HEK293 (cell line): Measurements from ENCODE around the gene PRR16.

Source experiments
- CTCF ChIA-PET: fragments of 350-600 bp; formaldehyde crosslinking; extraction: SDS; loops from one replicate; lab custom pipeline; 2021; ENCODE audit warnings: antibody characterized with exemption; lab: Yijun Ruan, JAX
- POLR2A ChIA-PET: fragments of 300-600 bp; formaldehyde crosslinking; extraction: SDS; loops from one replicate; lab custom pipeline; 2020; ENCODE audit warnings: antibody characterized with exemption, inconsistent platforms; lab: Yijun Ruan, JAX
- H3K27ac ChIP-seq: fragments of 200-500 bp; sonication (Bioruptor generic); 2 replicates; pipeline ENCODE4 v1.5.1; 2014; ENCODE audit warnings: low read depth, low read length, control low read depth, inconsistent platforms; ENCODE audit errors: extremely low read depth
- H3K36me3 ChIP-seq, 2 experiments: fragments of 200-500 bp in 1 of 2; sonication (Bioruptor generic) in 1 of 2; 1 replicate in 1 of 2; 2 replicates in 1 of 2; pipeline ENCODE4 v1.5.1; 2014 to 2017; ENCODE audit warnings: inconsistent platforms in 2 of 2, low read length in 2 of 2; ENCODE audit not compliant: control insufficient read depth in 2 of 2, insufficient read depth in 1 of 2
- H3K4me1 ChIP-seq: fragments of 200-500 bp; sonication (Bioruptor generic); 2 replicates; pipeline ENCODE4 v1.5.1; 2014; ENCODE audit warnings: mild to moderate bottlenecking, low read length, inconsistent platforms; ENCODE audit not compliant: control insufficient read depth, insufficient read depth
- H3K4me3 ChIP-seq: 2 replicates; pipeline ENCODE4 v1.5.1; 2011; ENCODE audit warnings: low read depth, mild to moderate bottlenecking, control low read depth, low read length, moderate library complexity
- H3K9me3 ChIP-seq: fragments of 200-500 bp; sonication (Bioruptor generic); 2 replicates; pipeline ENCODE4 v1.5.1; 2014; ENCODE audit warnings: low read depth, low read length, inconsistent platforms; ENCODE audit not compliant: control insufficient read depth, insufficient read depth
- FEZF1 ChIP-seq: fragments of 450-650 bp; formaldehyde crosslinking; IDR thresholded peaks from 2 replicates; pipeline ENCODE4 v1.5.1; 2016; ENCODE audit warnings: missing biosample characterization, missing genetic modification characterization
- IKZF3 ChIP-seq: fragments of 450-650 bp; IDR thresholded peaks from 2 replicates; pipeline ENCODE4 v1.5.0; 2018; ENCODE audit warnings: missing biosample characterization, mild to moderate bottlenecking, missing genetic modification characterization, moderate library complexity
- KLF1 ChIP-seq: fragments of 450-650 bp; formaldehyde crosslinking; IDR thresholded peaks from 2 replicates; pipeline ENCODE4 v1.5.1; 2016; ENCODE audit warnings: missing biosample characterization, missing genetic modification characterization
- KLF16 ChIP-seq: fragments of 450-650 bp; formaldehyde crosslinking; IDR thresholded peaks from 2 replicates; pipeline ENCODE4 v1.5.1; 2017; ENCODE audit warnings: missing biosample characterization, missing genetic modification characterization
- OSR2 ChIP-seq: fragments of 450-650 bp; formaldehyde crosslinking; IDR thresholded peaks from 2 replicates; pipeline ENCODE4 v1.5.1; 2016; ENCODE audit warnings: missing biosample characterization, missing genetic modification characterization
- PATZ1 ChIP-seq: fragments of 450-650 bp; formaldehyde crosslinking; IDR thresholded peaks from 2 replicates; pipeline ENCODE4 v1.5.1; 2016; ENCODE audit warnings: missing biosample characterization, missing genetic modification characterization
- RBAK ChIP-seq: fragments of 450-650 bp; formaldehyde crosslinking; IDR thresholded peaks from 2 replicates; pipeline ENCODE4 v1.5.1; 2016; ENCODE audit warnings: missing biosample characterization, missing genetic modification characterization
- SCRT2 ChIP-seq: fragments of 450-650 bp; formaldehyde crosslinking; IDR thresholded peaks from 2 replicates; pipeline ENCODE4 v1.5.1; 2016; ENCODE audit warnings: missing biosample characterization, missing genetic modification characterization
- TSHZ1 ChIP-seq: fragments of 450-650 bp; formaldehyde crosslinking; IDR thresholded peaks from 2 replicates; pipeline ENCODE4 v1.5.1; 2016; ENCODE audit warnings: missing biosample characterization, missing genetic modification characterization, borderline replicate concordance
- WT1 ChIP-seq: fragments of 450-650 bp; formaldehyde crosslinking; IDR thresholded peaks from 2 replicates; pipeline ENCODE4 v1.5.1; 2016; ENCODE audit warnings: missing biosample characterization, missing genetic modification characterization
- ZBTB11 ChIP-seq: fragments of 450-650 bp; formaldehyde crosslinking; conservative IDR thresholded peaks from 2 replicates; pipeline ENCODE4 v1.5.1; 2016; ENCODE audit warnings: low read depth, missing biosample characterization, missing genetic modification characterization
- ZBTB7A ChIP-seq: fragments of 450-650 bp; formaldehyde crosslinking; IDR thresholded peaks from 2 replicates; pipeline ENCODE4 v1.5.1; 2016; ENCODE audit warnings: low read depth, missing biosample characterization, missing genetic modification characterization
- ZFP3 ChIP-seq: fragments of 450-650 bp; formaldehyde crosslinking; IDR thresholded peaks from 2 replicates; pipeline ENCODE4 v1.5.1; 2016; ENCODE audit warnings: low read depth, missing biosample characterization, missing genetic modification characterization
- ZFP37 ChIP-seq: fragments of 450-650 bp; formaldehyde crosslinking; IDR thresholded peaks from 2 replicates; pipeline ENCODE4 v1.5.1; 2016; ENCODE audit warnings: missing biosample characterization, missing genetic modification characterization
- ZNF169 ChIP-seq: fragments of 450-650 bp; formaldehyde crosslinking; IDR thresholded peaks from 2 replicates; pipeline ENCODE4 v1.5.1; 2016; ENCODE audit warnings: missing biosample characterization, missing genetic modification characterization
- ZNF350 ChIP-seq: fragments of 450-650 bp; formaldehyde crosslinking; IDR thresholded peaks from 2 replicates; pipeline ENCODE4 v1.5.0; 2017; ENCODE audit warnings: missing biosample characterization, mild to moderate bottlenecking, missing genetic modification characterization
- ZNF449 ChIP-seq: fragments of 450-650 bp; formaldehyde crosslinking; IDR thresholded peaks from 2 replicates; pipeline ENCODE4 v1.5.1; 2017; ENCODE audit warnings: missing biosample characterization, mild to moderate bottlenecking, missing genetic modification characterization, moderate library complexity
- ZNF48 ChIP-seq: fragments of 450-650 bp; formaldehyde crosslinking; IDR thresholded peaks from 2 replicates; pipeline ENCODE4 v1.5.1; 2016; ENCODE audit warnings: missing biosample characterization, missing genetic modification characterization
- ZNF521 ChIP-seq: fragments of 450-650 bp; formaldehyde crosslinking; IDR thresholded peaks from 2 replicates; pipeline ENCODE4 v1.5.1; 2017; ENCODE audit warnings: missing biosample characterization, mild to moderate bottlenecking, missing genetic modification characterization
- ZNF529 ChIP-seq: fragments of 450-650 bp; formaldehyde crosslinking; IDR thresholded peaks from 2 replicates; pipeline ENCODE4 v1.5.1; 2017; ENCODE audit warnings: missing genetic modification characterization, missing biosample characterization; ENCODE audit not compliant: insufficient replicate concordance
- ZNF560 ChIP-seq: fragments of 450-650 bp; formaldehyde crosslinking; IDR thresholded peaks from 2 replicates; pipeline ENCODE4 v1.5.1; 2017; ENCODE audit warnings: missing biosample characterization, missing genetic modification characterization, borderline replicate concordance
- ZNF610 ChIP-seq: fragments of 450-650 bp; formaldehyde crosslinking; IDR thresholded peaks from 2 replicates; pipeline ENCODE4 v1.5.1; 2016; ENCODE audit warnings: missing biosample characterization, missing genetic modification characterization, borderline replicate concordance
- ZNF624 ChIP-seq: fragments of 450-650 bp; formaldehyde crosslinking; IDR thresholded peaks from 2 replicates; pipeline ENCODE4 v1.5.1; 2017; ENCODE audit warnings: missing biosample characterization, missing genetic modification characterization
- ZNF664 ChIP-seq: fragments of 450-650 bp; formaldehyde crosslinking; IDR thresholded peaks from 2 replicates; pipeline ENCODE4 v1.5.1; 2016; ENCODE audit warnings: missing biosample characterization, missing genetic modification characterization
- ZNF76 ChIP-seq: fragments of 450-650 bp; formaldehyde crosslinking; IDR thresholded peaks from 2 replicates; pipeline ENCODE4; 2016; ENCODE audit warnings: low read depth, missing biosample characterization, missing genetic modification characterization, borderline replicate concordance
- ZNF791 ChIP-seq: fragments of 450-650 bp; formaldehyde crosslinking; IDR thresholded peaks from 2 replicates; pipeline ENCODE4 v1.5.1; 2016; ENCODE audit warnings: missing biosample characterization, missing genetic modification characterization

The PRR16 gene

GRCh38 chr5:120609570-120609969 is 145.5 kb downstream of the PRR16 start:
- Histone ChIP-seq H3K4me3 (no peak overlapping the region), H3K36me3 (no peaks in the 10 kb centered on the region), H3K27ac (no peak overlapping the region)
- ChIA-PET CTCF (no interaction called here), POLR2A (no interaction called here)
- TF ChIP-seq ZNF169 (tag by site-specific recombination) (no peak), PATZ1 (tag by site-specific recombination) (no peak), KLF16 (tag by site-specific recombination) (no peak), ZNF521 (no peak), ZBTB7A (no peak)
- TF ChIP-seq, all 188 proteins: peak for 0
- no peaks in the 10 kb centered on the region for H3K4me1 ChIP-seq
- no peaks in the 10 kb centered on the region for H3K9me3 ChIP-seq

- H3K4me1 ChIP-seq: no peaks in the 10 kb centered on the region
- CTCF ChIA-PET: no interaction called here
Measured at GRCh38 chr5:120610145-120610544, 146.0 kb downstream of the PRR16 start.

GRCh38 chr5:120613729-120614128 is 149.6 kb downstream of the PRR16 start:
- H3K27ac ChIP-seq: no peak overlapping the region
- TF ChIP-seq ZNF350 (tag by site-specific recombination) (no peak), IKZF3 (tag by site-specific recombination) (no peak), ZFP3 (tag by site-specific recombination) (no peak), ZBTB11 (tag by site-specific recombination) (no peak), ZNF449 (tag by site-specific recombination) (no peak)

More at GRCh38 chr5:120610145-120610544, 146.0 kb downstream of the PRR16 start:
- H3K36me3 ChIP-seq: no peaks in the 10 kb centered on the region
- no peak overlapping the region for H3K4me3 ChIP-seq
- TF ChIP-seq KLF1 (tag by site-specific recombination) (no peak), ZNF48 (no peak), WT1 (tag by site-specific recombination) (no peak), ZNF529 (tag by site-specific recombination) (no peak), ZNF624 (no peak), ZFP37 (tag by site-specific recombination) (no peak), TSHZ1 (tag by site-specific recombination) (no peak), FEZF1 (tag by site-specific recombination) (no peak), ZNF610 (tag by site-specific recombination) (no peak), ZNF560 (tag by site-specific recombination) (no peak), IKZF3 (tag by site-specific recombination) (no peak), ZNF76 (tag by site-specific recombination) (no peak), RBAK (tag by site-specific recombination) (no peak), SCRT2 (tag by site-specific recombination) (no peak), OSR2 (no peak), ZNF791 (tag by site-specific recombination) (no peak), ZNF664 (no peak), ZNF521 (no peak)
- no peaks in the 10 kb centered on the region for H3K9me3 ChIP-seq
- no peak overlapping the region for H3K27ac ChIP-seq
- POLR2A ChIA-PET: no interaction called here

More at GRCh38 chr5:120613729-120614128, 149.6 kb downstream of the PRR16 start:
- no peaks in the 10 kb centered on the region for H3K36me3 ChIP-seq
- CTCF ChIA-PET: no interaction called here
- no peaks in the 10 kb centered on the region for H3K9me3 ChIP-seq
- POLR2A ChIA-PET: no interaction called here
- no peak overlapping the region for H3K4me3 ChIP-seq
- H3K4me1 ChIP-seq: no peaks in the 10 kb centered on the region
